HUES6 (cell line): Measurements from ENCODE around the gene PRDM16.
"Not testable (repeated sequence)": the region's sequence is repeated elsewhere in the genome, so short reads cannot be mapped to it uniquely, and the experiment has no call there.

Source experiments
- H3K27ac ChIP-seq: 2 replicates; pipeline ENCODE4 v1.7.0; 2013; ENCODE audit warnings: low read depth, mild to moderate bottlenecking, low read length, inconsistent platforms
- H3K27me3 ChIP-seq: 2 replicates; pipeline ENCODE4 v1.6.1; 2013; ENCODE audit warnings: low read length; ENCODE audit not compliant: control insufficient read depth, insufficient read depth
- H3K36me3 ChIP-seq: 2 replicates; pipeline ENCODE4 v1.6.1; 2013; ENCODE audit warnings: low read length; ENCODE audit not compliant: control insufficient read depth, insufficient read depth
- H3K4me1 ChIP-seq: 2 replicates; pipeline ENCODE4 v1.6.1; 2013; ENCODE audit warnings: low read length; ENCODE audit not compliant: control insufficient read depth, insufficient read depth
- H3K4me3 ChIP-seq: 2 replicates; pipeline ENCODE4 v1.5.1; 2013; ENCODE audit warnings: low read depth, low read length
- H3K9ac ChIP-seq: one replicate; pipeline ENCODE4 v1.6.1; 2013; ENCODE audit warnings: mild to moderate bottlenecking, low read length
- H3K9me3 ChIP-seq: 2 replicates; pipeline ENCODE4 v1.6.1; 2013; ENCODE audit warnings: low read depth, low read length; ENCODE audit not compliant: control insufficient read depth, insufficient read depth

PRDM16 gene

DNA sequence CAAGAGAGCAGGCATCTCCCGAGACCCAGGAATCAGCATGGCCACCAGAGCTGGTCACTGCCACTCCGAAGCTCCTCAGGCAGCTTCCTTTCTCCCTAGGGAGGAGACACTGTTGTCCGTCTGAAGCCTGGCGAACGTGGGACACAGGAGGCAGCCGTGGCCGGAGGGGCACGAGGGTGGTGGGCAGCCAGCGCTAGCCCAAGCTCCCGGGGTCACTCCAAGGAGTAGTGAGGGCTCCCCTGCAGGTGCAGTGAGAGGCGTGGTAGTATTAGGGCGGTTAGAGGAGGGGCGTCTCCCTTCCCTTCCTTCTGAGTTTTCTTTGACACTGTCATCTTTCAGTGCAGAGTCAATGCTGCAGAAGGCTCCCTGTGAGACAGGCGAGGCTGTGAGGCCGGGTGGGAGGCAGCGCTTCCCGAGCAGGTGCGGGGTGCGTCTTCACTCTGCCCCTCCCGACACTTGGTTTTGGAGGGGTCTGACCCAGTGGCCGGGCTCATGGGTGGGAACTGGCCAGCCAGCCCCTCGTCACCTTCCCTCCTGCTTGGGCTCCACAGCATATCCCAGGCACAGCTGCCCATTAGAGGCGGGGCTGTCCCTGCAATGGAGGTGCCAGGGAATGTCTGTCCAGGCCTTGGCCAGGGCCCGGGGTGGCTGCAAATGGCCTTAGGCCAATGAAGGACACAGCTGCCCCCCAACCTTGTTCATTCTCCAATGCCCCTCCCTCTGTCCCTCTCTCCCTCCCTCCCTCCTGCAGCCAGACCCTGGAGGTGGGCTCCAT is 213.8 kb downstream of the PRDM16 start:
- no peaks in the 10 kb centered on the region for H3K36me3 ChIP-seq
- H3K9me3 ChIP-seq, result no peaks in the 10 kb centered on the region
- peaks cover 2% of the 10 kb centered on the region; the same call in 1 of the 2 replicates for H3K27me3 ChIP-seq
- no peak overlapping the region for H3K9ac ChIP-seq
- no peak overlapping the region for H3K27ac ChIP-seq
- H3K4me3 ChIP-seq, result no peak overlapping the region
- peaks cover 3% of the 10 kb centered on the region; the same call in 1 of the 2 replicates for H3K4me1 ChIP-seq

DNA sequence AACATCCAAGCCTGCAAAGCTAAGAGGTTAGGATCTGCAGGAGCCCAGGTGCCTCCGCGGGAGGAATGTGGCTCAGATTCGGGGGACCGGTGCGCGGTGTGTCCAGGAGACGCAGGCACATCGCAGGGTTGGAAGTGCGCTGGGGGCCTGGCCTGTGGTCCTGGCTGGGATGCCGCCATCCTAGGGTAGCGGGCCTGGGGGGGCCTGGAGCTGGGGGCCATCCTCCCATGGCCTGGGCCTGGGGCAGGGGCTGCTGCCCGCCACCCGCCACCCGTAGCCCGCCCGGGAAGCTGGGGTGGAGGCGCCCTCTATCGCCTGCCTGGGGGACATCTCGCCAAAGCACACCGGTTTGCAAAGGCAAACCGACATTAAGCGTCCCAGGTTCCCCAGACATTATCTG is 214.8 kb downstream of the PRDM16 start:
- no peak overlapping the region for H3K27ac ChIP-seq
- no peaks in the 10 kb centered on the region for H3K36me3 ChIP-seq
- H3K4me3 ChIP-seq, result no peak overlapping the region
- H3K4me1 ChIP-seq, result peaks cover 3% of the 10 kb centered on the region; the same call in 1 of the 2 replicates
- H3K9me3 ChIP-seq, result no peaks in the 10 kb centered on the region
- peaks cover 2% of the 10 kb centered on the region; the same call in 1 of the 2 replicates for H3K27me3 ChIP-seq
- no peak overlapping the region for H3K9ac ChIP-seq

- Histone ChIP-seq H3K4me1 (peaks cover 3% of the 10 kb centered on the region; the same call in 1 of the 2 replicates), H3K27me3 (peaks cover 2% of the 10 kb centered on the region; the same call in 1 of the 2 replicates), H3K9me3 (no peaks in the 10 kb centered on the region), H3K9ac (no peak overlapping the region), H3K27ac (0 out of 2 replicates have a peak overlapping the region, but pooled peaks have one; percentile 33), H3K4me3 (no peak overlapping the region), H3K36me3 (no peaks in the 10 kb centered on the region)
These were observed 215.7 kb downstream of the PRDM16 start for GRCh38 chr1:3284691-3285090.

- no peak overlapping the region for H3K4me3 ChIP-seq
- H3K4me1 ChIP-seq, result peaks cover 3% of the 10 kb centered on the region; the same call in 1 of the 2 replicates
- no peaks in the 10 kb centered on the region for H3K36me3 ChIP-seq
- H3K9me3 ChIP-seq, result no peaks in the 10 kb centered on the region
- 0 out of 2 replicates have a peak overlapping the region, but pooled peaks have one; percentile 33 for H3K27ac ChIP-seq
- H3K9ac ChIP-seq, result no peak overlapping the region
- H3K27me3 ChIP-seq, result peaks cover 2% of the 10 kb centered on the region; the same call in 1 of the 2 replicates
These were observed 216.2 kb downstream of the PRDM16 start for GRCh38 chr1:3285106-3285740.

DNA sequence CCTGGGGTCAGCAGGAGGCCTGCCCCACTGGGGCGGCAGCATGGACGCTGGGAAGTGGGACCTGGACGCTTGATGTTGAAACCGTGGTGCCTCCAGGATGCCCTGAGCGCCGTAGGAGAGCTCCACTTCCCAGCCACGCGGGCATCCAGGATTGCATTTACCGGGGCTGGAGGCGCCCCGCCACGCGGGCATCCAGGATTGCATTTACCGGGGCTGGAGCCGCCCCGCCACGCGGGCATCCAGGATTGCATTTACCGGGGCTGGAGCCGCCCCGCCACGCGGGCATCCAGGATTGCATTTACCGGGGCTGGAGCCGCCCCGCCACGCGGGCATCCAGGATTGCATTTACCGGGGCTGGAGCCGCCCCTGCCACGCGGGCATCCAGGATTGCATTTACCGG is 218.1 kb downstream of the PRDM16 start:
- not testable (repeated sequence) for H3K9me3 ChIP-seq, H3K36me3 ChIP-seq, H3K27ac ChIP-seq, H3K27me3 ChIP-seq, H3K4me3 ChIP-seq, H3K4me1 ChIP-seq, H3K9ac ChIP-seq

DNA sequence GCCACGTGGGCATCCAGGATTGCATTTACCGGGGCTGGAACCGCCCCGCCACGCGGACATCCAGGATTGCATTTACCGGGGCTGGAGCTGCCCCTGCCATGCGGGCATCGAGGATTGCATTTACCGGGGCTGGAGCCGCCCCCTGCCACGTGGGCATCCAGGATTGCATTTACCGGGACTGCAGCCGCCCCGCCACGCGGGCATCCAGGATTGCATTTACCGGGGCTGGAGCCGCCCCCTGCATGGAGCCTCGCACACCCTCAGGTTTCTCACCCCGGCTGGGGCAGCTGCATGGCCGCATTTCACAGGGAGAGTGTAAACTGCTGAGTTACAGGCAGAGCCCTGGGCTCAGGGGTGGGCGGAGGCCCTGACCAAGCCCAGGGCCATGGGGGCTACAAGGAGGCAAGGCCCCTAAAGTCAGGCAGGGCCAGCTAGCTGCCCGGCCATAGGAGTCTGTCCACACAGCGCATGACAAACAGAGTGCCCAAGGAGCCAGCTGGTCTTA is 218.7 kb downstream of the PRDM16 start:
- H3K4me1 ChIP-seq, result peaks cover 3% of the 10 kb centered on the region; the same call in 1 of the 2 replicates
- no peaks in the 10 kb centered on the region for H3K36me3 ChIP-seq
- H3K9ac ChIP-seq, result no peak overlapping the region
- peaks cover under 1% of the 10 kb centered on the region; the same call in 1 of the 2 replicates for H3K27me3 ChIP-seq
- no peak overlapping the region for H3K27ac ChIP-seq
- no peak overlapping the region for H3K4me3 ChIP-seq
- H3K9me3 ChIP-seq, result no peaks in the 10 kb centered on the region

DNA sequence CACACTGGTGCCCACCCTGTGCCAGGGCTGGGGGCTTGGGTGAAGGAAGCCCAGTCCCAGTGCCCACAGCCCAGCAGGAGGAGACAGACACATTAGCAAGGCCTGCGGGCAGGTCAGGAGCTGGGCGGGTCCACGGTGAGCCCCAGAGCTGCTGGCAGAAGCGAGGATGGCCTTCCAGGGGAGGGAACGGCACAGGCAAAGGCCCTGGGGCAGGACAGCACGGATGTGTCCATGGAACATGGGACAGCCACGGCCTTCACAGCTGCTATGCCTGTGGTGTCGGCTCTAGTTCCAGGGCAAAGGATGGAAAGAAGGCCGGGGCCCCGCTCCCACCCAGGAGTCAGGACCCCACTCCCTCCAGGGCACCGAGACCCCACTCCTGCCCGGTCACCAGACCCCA is 220.5 kb downstream of the PRDM16 start:
- H3K9me3 ChIP-seq, result no peaks in the 10 kb centered on the region
- H3K27ac ChIP-seq, result no peak overlapping the region
- no peaks in the 10 kb centered on the region for H3K36me3 ChIP-seq
- H3K4me3 ChIP-seq, result no peak overlapping the region
- H3K27me3 ChIP-seq, result no peaks in the 10 kb centered on the region
- H3K9ac ChIP-seq, result no peak overlapping the region
- H3K4me1 ChIP-seq, result peaks cover 3% of the 10 kb centered on the region; the same call in 1 of the 2 replicates

DNA sequence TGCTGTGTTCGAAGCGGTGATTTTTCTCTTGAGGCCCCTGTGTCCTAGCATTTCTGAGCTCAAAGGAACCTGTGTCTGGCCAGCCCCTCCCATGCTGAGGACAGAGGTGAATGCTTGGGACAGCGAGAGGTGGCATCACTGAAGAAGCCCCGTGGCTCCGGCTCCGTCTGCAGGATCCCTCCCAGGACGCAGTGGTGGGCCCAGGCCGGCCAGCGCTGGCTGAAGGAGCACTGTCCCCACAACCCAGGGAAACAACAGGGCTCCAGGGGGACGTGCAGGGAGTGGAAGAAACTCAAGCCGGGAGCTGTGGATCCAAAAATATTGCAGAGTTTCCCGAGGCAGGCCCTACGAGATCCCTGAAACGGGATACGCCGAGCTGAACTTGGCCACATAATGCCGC is 221.4 kb downstream of the PRDM16 start:
- Histone ChIP-seq H3K27me3 (no peaks in the 10 kb centered on the region), H3K9me3 (no peaks in the 10 kb centered on the region), H3K4me1 (peaks cover 2% of the 10 kb centered on the region; the same call in 1 of the 2 replicates), H3K9ac (no peak overlapping the region), H3K4me3 (no peak overlapping the region), H3K27ac (no peak overlapping the region), H3K36me3 (no peaks in the 10 kb centered on the region)

DNA sequence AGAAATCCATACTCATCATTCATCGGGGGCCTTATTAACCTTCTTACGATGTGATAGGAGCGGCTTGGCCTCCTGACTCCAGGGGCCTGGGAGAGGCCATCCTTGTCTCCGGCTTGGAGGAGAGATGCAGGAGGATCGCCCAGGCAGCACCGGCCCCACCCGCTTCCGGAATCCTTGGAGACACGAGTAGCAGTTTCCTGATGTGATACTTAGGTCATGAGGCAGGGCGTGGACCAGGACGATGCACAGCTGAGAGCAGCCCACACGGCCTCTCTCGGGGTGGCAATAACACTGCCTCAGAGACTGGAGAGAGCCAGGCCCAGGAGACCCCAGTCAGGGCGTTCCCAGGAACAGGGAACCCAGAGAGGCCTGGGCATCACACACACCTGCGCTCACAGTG is 221.9 kb downstream of the PRDM16 start:
- H3K9ac ChIP-seq, result no peak overlapping the region
- H3K36me3 ChIP-seq, result no peaks in the 10 kb centered on the region
- H3K4me1 ChIP-seq, result no peaks in the 10 kb centered on the region; the same call in 1 of the 2 replicates
- H3K27ac ChIP-seq, result no peak overlapping the region
- H3K27me3 ChIP-seq, result no peaks in the 10 kb centered on the region; the same call in 1 of the 2 replicates
- H3K9me3 ChIP-seq, result no peaks in the 10 kb centered on the region
- no peak overlapping the region for H3K4me3 ChIP-seq

GRCh38 chr1:3292051-3292722 is 223.2 kb downstream of the PRDM16 start:
- Histone ChIP-seq H3K4me1 (no peaks in the 10 kb centered on the region), H3K27me3 (no peaks in the 10 kb centered on the region; the same call in 1 of the 2 replicates), H3K36me3 (no peaks in the 10 kb centered on the region), H3K4me3 (no peak overlapping the region), H3K9ac (no peak overlapping the region), H3K27ac (no peak overlapping the region), H3K9me3 (no peaks in the 10 kb centered on the region)
